Thyroid gland (tissue), 4 donors: ENCODE results near the gene TENT4A.

Experiments
- POLR2A ChIP-seq, 2 donors: fragments of 450-650 bp; IDR thresholded peaks; one replicate each; pipeline ENCODE4 v1.6.1; 2017; ENCODE audit warnings: antibody characterized with exemption in 2 of 2, mild to moderate bottlenecking in 2 of 2, moderate library complexity in 1 of 2
- TF ChIP-seq, protein P1 (sequence below), 6 experiments: fragments of 200-600 bp in 3 of 6; fragments of 450-650 bp in 3 of 6; sonication (generic) in 3 of 6; IDR thresholded peaks; one replicate each; pipeline ENCODE4 v1.5.1; 2016 to 2019; ENCODE audit warnings: antibody characterized with exemption in 6 of 6, mild to moderate bottlenecking in 2 of 6, inconsistent platforms in 1 of 6, moderate library complexity in 1 of 6

DNA sequence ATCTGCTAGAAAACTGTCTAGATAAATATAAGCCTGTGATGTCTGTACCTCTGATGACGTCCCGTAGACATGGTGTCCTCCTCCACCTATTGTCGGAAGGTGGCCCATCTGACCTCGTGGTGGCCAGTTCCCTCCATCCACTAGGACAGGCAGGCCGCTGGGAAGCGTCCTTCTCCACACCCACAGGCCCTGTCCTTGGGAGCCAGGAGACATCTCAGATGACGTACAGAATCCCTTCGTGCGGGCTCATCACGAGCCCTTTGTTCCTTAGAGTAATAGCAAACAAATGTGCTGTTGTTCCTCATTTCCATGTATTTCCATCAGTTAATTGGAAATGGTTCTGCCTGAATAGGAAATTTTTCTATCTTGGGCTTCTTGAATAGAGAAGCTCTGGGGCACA, 38.3 kb upstream of the TENT4A start:
- TF ChIP-seq, protein P1, sequence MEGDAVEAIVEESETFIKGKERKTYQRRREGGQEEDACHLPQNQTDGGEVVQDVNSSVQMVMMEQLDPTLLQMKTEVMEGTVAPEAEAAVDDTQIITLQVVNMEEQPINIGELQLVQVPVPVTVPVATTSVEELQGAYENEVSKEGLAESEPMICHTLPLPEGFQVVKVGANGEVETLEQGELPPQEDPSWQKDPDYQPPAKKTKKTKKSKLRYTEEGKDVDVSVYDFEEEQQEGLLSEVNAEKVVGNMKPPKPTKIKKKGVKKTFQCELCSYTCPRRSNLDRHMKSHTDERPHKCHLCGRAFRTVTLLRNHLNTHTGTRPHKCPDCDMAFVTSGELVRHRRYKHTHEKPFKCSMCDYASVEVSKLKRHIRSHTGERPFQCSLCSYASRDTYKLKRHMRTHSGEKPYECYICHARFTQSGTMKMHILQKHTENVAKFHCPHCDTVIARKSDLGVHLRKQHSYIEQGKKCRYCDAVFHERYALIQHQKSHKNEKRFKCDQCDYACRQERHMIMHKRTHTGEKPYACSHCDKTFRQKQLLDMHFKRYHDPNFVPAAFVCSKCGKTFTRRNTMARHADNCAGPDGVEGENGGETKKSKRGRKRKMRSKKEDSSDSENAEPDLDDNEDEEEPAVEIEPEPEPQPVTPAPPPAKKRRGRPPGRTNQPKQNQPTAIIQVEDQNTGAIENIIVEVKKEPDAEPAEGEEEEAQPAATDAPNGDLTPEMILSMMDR (IDR thresholded peaks at IDR 0.05), result no peak
- TF ChIP-seq POLR2A (IDR thresholded peaks at IDR 0.05), result no peak
